Stimulated activated CD4-positive, alpha-beta T cell treated with anti-CD3 and anti-CD28 coated beads, Interleukin-4, amount 100 ng/mL, for 24 hours (primary cell): ENCODE results near the gene APC2.
"Not testable (repeated sequence)": the region's sequence is repeated elsewhere in the genome, so short reads cannot be mapped to it uniquely, and the experiment has no call there.

ENCODE experiments used
- DNase-seq: peaks from one replicate; pipeline ENCODE4 v3.0.0-alpha.2; 2020

APC2 gene

DNA sequence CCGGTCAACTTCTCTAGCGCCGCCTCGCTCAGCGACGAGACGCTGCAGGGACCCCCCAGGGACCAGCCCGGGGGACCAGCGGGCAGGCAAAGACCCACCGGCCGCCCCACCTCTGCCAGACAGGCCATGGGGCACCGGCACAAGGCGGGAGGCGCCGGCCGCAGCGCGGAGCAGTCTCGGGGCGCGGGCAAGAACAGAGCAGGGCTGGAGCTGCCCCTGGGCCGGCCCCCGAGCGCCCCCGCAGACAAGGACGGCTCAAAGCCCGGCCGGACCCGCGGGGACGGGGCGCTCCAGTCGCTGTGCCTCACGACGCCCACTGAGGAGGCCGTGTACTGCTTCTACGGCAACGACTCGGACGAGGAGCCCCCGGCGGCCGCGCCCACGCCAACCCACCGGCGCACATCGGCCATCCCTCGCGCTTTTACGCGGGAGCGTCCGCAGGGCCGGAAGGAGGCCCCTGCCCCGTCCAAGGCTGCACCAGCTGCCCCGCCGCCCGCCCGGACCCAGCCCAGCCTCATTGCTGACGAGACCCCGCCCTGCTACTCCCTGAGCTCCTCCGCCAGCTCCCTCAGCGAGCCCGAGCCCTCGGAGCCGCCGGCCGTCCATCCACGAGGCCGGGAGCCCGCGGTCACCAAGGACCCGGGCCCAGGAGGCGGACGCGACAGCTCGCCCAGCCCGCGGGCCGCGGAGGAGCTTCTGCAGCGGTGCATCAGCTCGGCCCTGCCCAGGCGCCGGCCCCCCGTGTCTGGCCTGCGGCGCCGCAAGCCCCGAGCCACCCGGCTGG, 17.8 kb downstream of the APC2 start:
- DNase-seq: no peak

DNA sequence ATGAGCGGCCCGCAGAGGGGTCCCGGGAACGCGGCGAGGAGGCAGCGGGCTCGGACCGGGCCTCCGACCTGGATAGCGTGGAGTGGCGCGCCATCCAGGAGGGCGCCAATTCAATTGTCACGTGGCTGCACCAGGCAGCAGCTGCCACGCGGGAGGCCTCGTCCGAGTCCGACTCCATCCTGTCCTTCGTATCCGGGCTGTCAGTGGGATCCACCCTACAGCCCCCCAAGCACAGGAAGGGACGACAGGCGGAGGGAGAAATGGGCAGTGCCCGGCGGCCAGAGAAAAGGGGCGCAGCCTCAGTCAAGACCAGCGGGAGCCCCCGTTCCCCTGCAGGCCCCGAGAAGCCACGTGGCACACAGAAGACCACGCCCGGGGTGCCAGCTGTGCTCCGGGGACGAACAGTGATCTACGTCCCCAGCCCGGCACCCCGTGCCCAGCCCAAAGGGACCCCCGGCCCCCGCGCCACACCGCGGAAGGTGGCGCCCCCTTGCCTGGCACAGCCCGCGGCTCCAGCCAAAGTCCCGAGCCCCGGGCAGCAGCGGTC, 18.4 kb downstream of the APC2 start:
- DNase-seq: no peak

DNA sequence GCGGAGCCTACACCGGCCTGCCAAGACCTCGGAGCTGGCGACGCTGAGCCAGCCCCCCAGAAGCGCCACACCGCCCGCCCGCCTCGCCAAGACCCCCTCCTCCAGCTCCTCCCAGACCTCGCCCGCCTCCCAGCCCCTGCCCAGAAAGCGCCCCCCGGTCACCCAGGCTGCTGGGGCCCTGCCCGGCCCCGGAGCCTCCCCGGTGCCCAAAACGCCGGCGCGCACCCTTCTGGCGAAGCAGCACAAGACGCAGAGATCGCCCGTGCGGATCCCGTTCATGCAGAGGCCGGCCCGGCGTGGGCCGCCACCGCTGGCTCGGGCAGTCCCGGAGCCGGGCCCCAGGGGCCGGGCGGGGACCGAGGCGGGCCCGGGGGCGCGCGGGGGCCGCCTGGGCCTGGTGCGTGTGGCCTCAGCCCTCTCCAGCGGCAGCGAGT, 18.9 kb downstream of the APC2 start:
- DNase-seq: peak; percentile 42

DNA sequence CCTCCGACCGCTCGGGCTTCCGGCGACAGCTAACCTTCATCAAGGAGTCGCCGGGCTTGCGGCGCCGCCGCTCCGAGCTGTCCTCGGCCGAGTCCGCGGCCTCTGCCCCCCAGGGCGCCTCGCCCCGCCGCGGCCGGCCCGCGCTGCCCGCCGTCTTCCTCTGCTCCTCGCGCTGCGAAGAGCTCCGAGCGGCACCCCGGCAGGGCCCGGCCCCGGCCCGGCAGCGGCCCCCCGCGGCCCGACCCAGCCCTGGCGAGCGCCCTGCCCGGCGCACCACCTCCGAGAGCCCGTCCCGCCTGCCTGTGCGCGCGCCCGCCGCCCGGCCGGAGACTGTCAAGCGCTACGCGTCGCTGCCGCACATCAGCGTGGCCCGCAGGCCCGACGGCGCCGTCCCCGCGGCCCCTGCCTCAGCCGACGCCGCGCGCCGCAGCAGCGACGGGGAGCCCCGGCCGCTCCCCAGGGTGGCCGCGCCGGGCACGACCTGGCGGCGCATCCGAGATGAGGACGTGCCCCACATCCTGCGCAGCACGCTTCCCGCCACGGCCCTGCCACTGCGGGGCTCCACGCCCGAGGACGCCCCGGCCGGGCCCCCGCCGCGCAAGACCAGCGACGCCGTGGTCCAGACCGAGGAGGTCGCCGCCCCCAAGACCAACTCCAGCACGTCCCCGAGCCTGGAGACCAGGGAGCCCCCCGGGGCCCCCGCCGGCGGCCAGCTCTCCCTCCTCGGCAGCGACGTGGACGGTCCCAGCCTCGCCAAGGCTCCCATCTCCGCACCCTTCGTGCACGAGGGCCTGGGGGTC, 19.5 kb downstream of the APC2 start:
- no peak for DNase-seq

DNA sequence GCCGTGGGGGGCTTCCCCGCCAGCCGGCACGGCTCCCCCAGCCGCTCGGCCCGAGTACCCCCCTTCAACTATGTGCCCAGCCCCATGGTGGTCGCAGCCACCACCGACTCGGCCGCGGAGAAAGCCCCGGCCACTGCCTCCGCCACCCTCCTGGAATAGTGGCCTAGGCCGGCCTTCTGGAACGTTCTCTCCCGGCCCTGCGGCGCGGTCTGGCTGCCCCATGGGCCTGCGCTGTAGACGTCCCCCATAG, 20.1 kb downstream of the APC2 start:
- no peak for DNase-seq

DNA sequence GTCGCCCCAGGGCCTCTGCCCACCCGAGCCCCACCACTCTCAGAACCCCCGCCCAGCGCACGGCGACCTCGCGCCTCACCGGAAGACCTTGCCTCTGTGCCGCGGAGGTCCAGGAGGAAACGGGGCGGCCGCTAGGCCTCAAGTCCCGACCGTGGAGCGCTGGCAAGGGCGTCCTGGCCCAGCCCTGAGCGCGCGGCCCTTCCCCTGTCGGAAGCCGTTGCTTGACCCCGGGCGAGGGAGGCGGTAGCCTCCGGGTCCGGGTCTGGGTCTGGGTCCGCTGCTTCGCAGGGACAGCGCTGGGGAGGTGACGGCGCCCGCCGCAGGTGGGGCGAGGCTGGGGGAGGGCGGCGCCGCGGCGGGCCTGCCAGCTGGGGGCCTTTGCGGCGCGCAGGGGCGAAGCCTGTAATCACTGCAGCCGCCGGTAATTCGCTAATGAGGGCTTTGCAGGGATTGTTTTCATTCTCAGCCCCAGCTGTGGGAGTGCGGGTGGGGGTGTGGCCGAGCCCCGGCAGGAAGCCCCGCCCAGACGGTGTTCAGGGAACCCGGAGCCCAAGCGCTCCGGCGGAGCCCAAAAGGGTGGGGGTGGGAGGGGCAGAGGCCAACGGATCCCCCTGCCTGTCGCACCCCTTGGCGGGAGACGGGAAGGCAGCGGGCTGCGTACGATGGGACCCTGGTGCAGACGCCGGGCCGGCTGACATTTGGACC, 20.5 kb downstream of the APC2 start:
- peak; percentile 75 for DNase-seq

DNA sequence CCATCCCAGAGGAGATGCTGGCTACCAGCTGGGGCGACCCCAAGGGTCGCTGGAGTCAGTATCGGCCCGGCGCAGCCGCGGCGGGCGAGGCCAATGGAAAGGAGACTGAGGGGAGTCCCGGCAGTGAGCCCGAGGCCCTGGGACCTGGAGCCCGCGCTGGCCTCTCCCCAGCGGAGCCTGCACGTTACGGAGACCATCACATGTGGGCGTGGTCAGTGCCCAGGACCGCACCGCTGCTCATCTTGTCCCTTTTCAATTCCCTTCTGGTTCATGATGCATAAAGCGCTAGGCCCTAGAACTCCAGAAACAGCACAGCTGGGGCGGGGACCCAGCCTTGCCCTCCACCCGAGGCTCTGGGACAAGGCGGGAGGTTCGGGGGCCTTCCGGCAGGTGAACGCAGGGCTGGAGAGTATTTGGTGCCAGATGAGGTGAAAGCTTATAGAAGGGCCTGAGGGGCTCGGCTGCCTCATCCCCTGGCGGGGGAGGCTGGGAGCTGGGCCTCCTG, 21.1 kb downstream of the APC2 start:
- DNase-seq: no peak

DNA sequence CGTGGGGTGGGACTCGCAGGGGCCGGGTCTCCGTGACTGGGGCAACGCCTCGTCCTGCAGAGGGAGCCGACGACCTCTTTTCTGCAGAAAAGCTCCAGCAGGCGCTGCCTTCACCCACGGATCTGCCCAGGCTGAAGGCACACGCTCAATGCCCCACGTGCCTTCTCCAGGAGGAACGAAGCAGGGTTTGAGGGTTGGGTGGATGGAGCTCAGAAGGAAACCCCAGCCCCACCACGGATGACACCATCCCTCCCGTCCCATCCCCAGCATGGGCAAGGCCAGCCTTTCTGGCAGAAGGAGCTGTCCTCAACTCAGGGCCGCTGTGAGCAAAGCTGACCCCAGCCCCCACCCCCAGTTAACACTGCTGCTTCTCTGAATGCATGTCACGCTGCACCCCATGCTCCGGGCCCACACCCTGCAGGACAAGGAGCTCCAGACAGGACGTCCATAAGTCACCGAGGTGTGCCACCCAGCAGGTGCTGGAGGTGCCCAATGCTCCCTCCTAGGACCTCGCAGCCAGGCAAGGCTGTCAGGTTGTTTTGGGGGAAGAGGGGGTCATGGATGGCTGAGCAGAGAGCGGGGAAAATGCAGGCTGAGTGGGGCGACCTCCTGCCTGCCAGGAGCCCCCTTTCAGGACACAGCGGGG, 21.7 kb downstream of the APC2 start:
- DNase-seq: no peak

DNA sequence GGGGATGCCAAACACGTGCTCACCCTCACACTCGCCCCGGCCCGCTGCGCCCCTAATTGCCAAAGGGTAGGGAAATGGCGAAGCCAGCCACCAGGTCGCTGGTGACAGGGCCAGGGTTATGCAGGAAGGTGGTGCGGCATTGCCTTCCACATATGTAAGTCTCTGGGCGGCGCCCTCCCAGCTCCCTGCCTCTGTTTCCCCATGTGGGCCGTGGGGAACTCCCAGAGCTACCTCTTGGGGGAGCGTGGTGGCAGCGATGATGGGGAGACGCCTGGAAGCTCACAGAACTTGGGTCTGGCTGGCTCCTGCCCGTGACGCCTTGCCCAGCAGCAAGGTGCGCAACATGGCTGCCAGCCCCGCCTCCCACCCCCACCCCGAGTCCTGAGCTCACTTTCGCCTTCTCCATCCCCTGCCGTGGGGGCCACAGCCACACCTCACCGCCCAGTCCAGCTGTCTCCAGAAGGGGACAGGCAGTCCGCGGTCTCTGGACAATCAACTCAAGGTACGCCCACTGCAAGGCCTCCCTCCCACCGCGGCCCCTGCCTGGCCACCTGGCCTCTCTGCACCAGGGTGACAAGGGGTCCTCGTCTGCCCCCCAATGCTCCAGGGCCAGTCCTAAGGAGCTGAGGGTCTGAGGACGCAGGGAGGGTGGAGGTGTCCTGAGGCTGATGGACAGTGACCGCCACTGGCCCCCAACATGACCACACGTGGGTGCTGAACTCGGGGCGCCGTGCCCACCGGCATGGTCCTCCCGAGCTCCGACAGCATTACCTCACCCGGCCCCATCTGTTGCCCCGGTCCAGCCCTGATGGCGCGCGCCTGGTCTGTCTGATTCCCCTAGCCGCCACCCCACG, 22.5 kb downstream of the APC2 start:
- DNase-seq: no peak

DNA sequence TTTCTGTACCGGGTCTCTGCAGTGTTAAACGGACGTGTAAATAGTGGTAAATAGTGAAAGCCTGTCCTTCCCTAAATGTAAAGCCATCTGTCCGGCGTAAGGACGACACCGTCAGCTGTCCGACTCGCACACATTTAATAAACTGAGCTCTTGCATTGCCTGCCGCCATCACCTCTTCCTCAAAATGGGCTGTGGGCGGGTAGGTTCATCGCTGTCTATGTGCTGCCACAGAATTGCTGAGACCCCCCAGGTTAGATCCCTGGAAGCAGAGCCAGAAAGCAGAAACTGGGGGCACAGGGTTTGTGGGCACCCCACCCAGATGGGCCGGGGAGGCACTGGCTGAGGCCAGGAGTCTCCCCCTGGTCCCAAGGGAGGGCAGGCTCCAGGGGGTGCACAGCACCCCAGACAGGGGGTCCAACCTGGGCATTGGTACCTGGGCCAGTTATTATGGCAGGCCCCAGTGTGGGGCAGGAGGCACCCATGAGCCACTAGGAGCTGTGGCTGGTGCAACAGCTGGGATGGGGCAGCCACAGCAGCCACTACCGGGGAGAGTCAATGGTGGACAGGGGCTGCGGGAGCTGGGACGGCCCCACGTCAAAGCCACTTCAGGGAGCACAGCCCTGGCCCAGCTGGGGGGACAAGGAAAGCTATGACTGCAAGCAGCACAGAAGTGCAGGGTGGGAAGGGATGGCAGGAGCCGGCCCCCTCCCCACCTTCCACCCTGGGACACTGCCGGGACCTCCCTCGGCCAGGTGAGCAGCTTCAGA, 23.3 kb downstream of the APC2 start:
- DNase-seq: no peak

DNA sequence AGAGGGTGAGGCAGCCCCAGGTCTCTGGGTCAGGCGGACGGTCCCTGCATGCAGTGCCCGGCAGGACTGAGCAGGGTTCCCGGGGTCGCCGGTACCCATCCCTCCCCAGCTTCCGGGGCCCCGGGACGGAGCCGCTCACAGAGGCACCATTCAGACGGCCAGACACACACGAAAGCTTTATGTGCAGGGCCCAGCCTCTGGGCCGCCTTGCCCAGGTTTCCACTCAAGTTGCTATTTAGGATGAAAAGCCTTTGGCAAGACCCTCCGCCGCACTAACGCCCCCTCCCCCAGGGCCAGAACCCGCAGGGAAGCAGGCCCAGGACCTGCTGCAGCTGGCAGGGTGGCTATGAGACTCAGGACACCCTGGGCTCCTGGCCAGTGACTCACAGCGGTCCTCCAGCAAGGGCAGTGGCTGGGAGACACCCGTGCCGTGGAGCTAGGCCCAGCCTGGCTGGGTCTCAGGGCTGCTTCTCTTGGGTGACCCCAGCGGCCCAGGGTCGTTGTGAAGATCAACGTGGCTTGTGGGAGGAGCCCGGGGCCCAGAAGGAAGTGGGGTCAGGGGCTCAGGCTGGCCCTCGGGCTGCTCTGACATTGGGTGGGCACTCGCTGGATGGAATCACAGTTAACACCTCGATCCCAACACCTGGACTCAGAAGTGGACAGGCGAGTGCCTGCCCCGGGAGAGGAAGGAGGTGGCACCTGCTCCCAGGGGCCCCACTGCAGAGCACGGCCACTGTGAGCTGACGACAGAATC, 24.3 kb downstream of the APC2 start:
- no peak for DNase-seq

DNA sequence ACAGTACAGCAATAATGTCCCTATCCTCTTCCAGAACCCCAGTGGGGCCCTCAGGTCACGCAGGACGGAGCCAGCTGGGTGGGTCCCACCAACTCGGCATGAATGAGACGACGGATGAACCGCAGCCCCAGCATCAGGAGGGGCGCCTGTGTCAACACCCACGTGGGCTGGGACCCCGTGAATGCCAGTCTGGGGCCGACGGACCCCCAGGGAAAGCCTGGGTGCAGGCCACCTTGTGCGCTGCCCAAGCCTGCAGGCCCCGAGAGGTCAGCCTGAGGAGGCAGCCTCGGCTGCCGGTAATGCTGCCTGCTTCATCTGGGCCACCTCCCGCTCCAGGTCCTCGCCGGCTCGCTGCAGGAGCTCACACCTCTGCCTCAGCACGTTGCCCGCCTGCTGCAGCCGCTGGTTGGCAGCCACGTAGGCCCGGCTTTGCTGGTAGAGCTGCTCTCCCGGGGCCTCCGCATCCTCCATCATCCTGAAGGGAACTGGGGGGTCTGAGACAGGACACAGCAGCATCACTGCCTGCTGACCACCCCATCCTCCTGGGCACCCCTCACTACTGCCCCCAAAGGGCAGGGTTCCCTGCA, 24.9 kb downstream of the APC2 start:
- DNase-seq: no peak

DNA sequence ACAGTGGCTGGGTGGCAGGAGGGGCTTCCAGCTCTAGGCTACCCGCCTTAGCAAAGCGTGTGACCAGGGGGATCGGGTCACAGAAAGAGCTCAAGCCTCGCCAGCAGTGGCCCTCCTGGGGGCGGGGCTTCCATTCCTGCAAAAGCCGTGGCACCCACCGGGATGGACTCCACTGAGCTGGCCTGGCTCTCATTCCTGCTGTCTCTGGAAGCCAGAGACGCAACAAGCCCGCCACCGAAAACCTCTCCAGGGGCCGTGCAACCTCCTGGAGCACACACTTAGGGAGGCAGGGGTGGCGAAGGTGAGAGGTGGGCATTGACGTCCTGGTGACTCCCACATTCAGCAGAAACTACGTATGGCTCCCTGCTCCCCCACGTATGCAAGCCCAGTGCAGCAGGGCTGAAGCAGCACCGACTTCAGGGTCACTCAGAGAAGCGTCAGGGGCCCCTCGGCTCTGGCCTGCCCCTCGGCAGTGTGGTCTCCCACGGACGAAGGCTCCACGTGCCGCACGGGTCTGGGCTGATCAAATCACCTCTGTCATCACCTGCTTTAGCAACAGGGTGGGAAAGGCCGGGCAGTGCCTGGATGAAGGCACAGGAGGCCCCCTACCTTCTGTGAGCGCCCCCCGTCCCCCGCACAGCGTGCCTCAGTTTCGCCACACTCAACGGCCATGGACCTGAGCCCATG, 26.0 kb downstream of the APC2 start:
- DNase-seq: no peak

DNA sequence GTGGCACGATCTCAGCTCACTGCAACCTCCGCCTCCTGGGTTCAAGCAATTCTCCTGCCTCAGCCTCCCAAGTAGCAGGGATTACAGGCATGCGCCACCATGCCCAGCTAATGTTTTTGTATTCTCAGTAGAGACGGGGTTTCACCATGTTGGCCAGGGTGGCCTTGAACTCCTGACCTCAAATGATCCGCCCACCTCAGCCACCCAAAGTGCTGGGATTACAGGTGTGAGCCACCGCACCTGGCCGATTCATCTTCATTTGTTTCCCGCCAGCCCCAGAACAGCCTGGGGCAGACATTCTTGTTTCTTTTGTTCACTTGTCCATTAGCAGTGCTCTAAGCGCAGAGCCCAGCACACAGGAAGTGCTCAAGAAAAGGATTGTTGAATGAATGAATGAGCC, 27.1 kb downstream of the APC2 start:
- DNase-seq: not testable (repeated sequence)

DNA sequence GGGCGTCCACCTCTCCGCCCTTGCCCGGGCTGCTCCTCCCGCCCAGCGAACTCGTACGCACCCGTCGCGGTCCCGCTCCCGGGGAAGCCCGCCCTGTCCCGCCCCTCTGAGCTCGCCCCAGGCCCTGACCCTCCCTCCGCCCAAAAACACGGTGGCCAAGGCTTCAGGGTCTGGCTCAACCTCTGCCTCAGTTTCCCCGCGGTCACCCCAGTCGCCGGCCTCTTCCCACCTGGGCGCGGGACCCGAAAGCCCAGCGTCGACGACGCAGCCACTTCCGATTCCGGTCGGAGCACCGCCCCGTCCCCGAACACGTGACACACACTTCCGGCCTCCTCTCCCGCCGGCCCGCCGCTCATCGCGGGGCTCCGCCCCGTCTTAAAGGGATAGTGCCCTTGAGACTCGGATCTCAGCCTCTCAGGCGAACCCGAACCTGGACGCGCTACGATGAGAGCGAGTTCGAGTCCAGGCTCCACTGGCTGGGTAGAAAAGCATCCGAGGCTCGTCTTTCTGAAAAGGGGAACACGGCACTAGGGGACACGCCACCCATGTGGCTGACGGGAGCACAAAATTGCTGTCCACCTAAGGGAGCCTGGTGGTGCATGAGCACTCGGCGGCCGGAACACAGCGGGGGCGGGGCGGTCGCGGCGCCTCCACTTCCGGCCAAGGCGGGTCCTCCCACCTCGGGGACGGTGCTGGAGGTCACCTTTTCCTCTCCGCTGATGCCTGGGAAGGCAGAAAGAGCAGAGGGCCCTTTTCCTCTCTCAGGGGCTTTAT, 29.2 kb downstream of the APC2 start, which contains the start of gene C19orf25:
TSS of gene C19orf25 (minus strand) at position 282 of the 774 bp plus-strand sequence. CDS start 312 bp downstream, outside the sequence.
- peak; percentile 94 for DNase-seq

DNA sequence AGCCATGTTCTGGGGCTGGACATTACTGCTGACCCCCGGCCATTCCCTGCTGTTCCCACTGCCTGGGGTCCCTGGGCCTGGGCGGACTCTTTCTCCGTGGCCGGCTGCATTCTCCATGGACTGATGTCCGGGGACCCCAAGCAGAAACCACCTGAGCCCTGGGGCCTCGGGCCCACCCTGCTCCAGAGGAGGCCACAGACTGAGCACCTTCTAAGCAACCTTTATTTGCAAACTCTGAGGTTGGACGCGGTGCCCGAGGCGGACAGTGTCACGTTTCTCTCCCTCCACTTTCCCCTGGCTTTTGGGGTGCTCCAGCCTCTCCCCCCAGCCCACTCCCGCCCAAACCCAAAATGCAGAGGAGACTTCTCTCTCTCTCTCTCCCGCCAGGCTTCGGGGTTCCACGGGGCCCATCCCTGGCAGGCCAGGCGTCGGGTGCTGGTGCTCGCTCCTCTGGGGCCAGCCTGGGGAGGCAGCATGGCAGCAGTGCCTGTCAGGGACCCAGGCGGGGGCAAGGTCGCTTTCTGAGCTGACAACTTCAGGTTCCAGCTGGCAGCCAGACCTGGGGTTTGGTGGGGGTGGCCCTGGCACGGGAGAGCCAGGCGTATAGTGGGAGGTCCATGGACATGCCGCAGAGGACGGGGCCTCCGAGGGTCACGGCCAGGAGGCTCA, 31.4 kb downstream of the APC2 start:
- DNase-seq: no peak

DNA sequence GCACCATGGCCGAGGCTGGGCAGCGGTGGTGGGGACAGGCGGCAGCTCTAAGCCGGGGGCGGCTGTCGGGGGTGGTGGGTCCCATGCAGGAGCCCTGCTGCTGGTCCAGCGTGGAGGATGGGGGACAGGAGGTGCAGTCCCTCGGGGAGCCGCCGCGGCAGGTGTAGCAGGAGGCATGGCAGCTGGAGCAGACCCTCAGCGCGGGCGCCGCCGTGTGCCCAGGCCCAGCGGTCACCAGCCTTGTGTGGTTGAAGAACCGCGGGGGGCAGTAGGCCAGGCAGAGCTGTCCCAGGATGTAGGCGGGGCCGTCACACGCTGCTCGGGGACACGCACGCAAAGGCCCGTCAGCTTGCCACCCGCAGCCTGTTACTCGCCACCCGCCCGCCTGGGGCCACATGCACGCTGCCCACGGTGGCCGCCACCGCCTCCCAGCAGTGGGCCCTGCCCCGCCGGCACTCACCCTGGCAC, 32.0 kb downstream of the APC2 start:
- no peak for DNase-seq
